ENCODE data around the gene TARBP1. TPM values are rescaled to one million over a fixed set of nuclear protein-coding genes. Genes with fewer than 3 reads are reported as not detected.

TARBP1 gene
- total and polyA plus RNA-seq, 12 donors = 9.2 to 79.7 (median 14.4) TPM

DNA sequence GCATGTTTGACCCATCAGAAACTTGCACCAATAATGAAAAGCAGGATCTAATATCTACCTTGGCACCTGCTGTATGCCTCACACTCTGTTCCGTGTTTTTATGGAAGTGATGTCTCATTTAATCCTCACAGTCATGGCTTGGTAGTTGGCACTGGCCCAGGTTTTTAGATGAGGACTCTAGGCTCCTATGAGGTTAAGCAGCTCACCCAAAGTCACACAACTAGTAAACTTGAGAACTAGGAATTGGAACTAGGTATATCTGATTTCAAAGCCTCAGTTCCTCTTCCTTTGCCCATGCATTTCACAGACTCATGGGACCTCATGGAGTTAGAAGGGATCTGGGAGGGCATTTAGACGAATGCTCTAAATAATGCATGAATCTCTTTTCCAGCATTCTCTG, 21.3 kb upstream of the TARBP1 start:
- Histone ChIP-seq H3K27me3 (no peaks in the 10 kb centered on the region), H3K36me3 (replicated peaks in 1 of 2) (no peaks in the 10 kb centered on the region), H3K4me3 (no peak overlapping the region), H3K9me3 (replicated peaks in 1 of 3) (no peaks in the 10 kb centered on the region), H3K4me1 (replicated peaks in 1 of 2) (peaks cover 10 to 16% of the 10 kb centered on the region in 2 donors), H3K27ac (peak overlapping the region in 3 of 5 donors; percentile 63 to 90 (median 88))
- intact Hi-C loops (cut with DNase I) = loop anchor here (10.0 kb wide), 1 partner anchor 95 kb away; no protein-coding TSS in a partner anchor
- DNase-seq = peak in 1 of 7 donors; percentile 41
- TF ChIP-seq, protein P1, sequence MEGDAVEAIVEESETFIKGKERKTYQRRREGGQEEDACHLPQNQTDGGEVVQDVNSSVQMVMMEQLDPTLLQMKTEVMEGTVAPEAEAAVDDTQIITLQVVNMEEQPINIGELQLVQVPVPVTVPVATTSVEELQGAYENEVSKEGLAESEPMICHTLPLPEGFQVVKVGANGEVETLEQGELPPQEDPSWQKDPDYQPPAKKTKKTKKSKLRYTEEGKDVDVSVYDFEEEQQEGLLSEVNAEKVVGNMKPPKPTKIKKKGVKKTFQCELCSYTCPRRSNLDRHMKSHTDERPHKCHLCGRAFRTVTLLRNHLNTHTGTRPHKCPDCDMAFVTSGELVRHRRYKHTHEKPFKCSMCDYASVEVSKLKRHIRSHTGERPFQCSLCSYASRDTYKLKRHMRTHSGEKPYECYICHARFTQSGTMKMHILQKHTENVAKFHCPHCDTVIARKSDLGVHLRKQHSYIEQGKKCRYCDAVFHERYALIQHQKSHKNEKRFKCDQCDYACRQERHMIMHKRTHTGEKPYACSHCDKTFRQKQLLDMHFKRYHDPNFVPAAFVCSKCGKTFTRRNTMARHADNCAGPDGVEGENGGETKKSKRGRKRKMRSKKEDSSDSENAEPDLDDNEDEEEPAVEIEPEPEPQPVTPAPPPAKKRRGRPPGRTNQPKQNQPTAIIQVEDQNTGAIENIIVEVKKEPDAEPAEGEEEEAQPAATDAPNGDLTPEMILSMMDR (IDR thresholded peaks at IDR 0.05) = no peak
- TF ChIP-seq POLR2A (IDR thresholded peaks at IDR 0.05) = no peak
- WGBS, 4 donors = 39 to 81% (median 52%) methylated on average over 2 of the region's 2 CpGs

DNA sequence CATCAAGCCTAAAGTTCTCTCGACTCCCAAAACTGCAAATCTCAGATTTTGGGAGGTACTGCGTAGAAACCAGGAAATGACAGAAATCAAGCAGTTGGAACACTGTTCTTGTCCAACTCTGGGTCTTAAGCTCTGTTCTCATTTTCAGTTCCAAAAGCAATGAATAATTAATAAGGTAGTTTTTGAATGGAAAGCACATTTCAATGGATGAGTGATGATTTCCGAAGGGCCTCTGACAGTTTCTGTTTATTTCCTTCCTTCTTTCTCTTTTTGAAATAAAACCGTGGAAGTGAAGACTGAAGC, 20.9 kb upstream of the TARBP1 start:
- no peaks in the 10 kb centered on the region for H3K27me3 ChIP-seq
- peak overlapping the region in 4 of 5 donors; percentile 34 to 90 (median 76) for H3K27ac ChIP-seq
- 55 to 72% (median 67%) methylated on average over 4 of the region's 4 CpGs for WGBS, 4 donors
- intact Hi-C loops (cut with DNase I) = loop anchor here (5.0 to 10.0 kb wide), 5 partner anchors 95 to 592 kb away; no protein-coding TSS in a partner anchor
- no peaks in the 10 kb centered on the region for H3K9me3 ChIP-seq (replicated peaks in 1 of 3)
- peaks cover 10 to 19% of the 10 kb centered on the region in 2 donors for H3K4me1 ChIP-seq (replicated peaks in 1 of 2)
- H3K36me3 ChIP-seq (replicated peaks in 1 of 2) = no peaks in the 10 kb centered on the region
- DNase-seq = no peak
- TF ChIP-seq, protein P1 (IDR thresholded peaks at IDR 0.05) = no peak
- no peak for TF ChIP-seq POLR2A (IDR thresholded peaks at IDR 0.05)
- no peak overlapping the region for H3K4me3 ChIP-seq

DNA sequence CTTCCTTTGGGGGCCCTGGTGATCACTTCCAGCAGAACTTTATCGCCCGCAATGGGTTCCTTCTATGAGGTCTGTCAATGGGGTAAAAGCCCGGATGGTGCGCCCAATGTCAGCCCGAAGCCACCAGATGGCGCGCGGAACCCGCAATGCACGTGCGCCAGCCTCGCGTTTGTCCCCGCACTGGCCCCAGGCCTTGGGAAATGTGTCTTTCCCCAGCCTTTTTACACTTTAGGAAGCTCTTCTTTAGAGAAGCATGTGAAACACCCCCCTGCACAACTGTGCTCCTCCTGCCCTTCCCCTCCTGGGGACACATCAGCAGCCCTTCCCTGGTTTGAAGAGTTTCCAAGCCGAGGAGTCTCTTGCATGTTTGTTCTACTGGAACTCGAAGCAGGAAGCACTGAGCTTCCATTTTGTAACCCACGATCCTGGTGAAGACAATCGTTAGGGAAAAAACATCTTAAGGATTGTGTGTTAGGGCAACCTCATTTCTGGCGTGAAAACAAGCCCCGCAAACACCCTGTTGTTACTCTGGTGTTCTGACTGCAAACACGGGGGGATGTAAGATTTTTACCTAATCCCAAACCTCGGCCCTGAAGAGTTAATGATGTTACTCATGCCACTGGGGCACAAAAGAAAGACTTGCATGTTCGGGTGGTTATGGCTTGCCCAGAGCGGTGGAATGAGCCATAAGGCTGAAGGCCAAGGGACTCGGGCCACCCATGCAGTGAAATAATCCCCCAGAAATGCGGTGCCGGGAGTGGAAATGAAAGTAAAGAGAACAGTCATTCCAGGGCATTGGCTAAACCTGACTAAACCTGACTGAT, 20.4 kb upstream of the TARBP1 start:
- DNase-seq = peak; percentile 87 to 97 (median 92)
- Histone ChIP-seq H3K27ac (peak overlapping the region in 4 of 5 donors; percentile 34 to 90 (median 76)), H3K4me3 (no peak overlapping the region), H3K27me3 (no peaks in the 10 kb centered on the region), H3K36me3 (replicated peaks in 1 of 2) (no peaks in the 10 kb centered on the region), H3K4me1 (replicated peaks in 1 of 2) (peaks cover 10 to 19% of the 10 kb centered on the region in 2 donors), H3K9me3 (replicated peaks in 1 of 3) (no peaks in the 10 kb centered on the region)
- TF ChIP-seq, protein P1 (IDR thresholded peaks at IDR 0.05) = peak; percentile 76 to 99 (median 97)
- peak in 1 of 2 donors; percentile 8 for TF ChIP-seq POLR2A (IDR thresholded peaks at IDR 0.05)
- intact Hi-C loops (cut with DNase I) = loop anchor here (5.0 to 10.0 kb wide), 4 partner anchors 225 to 593 kb away; no protein-coding TSS in a partner anchor
- WGBS, 4 donors = 24 to 32% (median 28%) methylated on average over 26 to 27 of the region's 27 CpGs

DNA sequence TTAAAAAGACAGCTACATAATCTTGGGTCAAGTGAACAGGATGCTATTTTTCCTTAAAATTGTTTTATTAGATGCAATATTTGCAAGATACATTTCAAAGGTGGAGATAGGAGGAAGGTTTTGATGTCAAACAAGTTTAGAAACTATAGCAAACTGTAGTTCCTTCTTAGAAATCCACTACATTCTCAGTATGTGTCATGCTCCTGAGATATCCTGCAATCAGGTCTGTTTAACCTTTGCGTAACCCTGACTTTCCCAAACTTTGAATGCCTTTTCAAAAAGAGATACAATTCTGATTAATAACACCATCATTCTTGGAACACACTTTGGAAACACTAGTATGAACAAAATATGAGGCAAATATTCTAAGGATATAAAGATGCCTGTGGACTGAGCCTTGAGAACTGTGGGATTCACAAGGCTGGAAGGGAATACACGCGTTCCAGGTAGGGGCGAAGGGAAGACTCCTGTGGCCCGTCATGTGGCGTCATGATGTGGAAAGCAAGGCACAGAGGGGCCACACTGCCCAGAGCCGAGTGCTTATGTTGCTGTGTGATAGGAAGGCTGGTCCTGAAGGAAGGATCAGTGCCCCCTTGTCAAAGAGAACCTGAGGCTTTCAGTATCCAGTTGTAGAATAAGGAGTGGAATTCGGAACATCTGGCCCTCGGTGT, 19.6 kb upstream of the TARBP1 start:
- peak in 1 of 7 donors; percentile 35 for DNase-seq
- Histone ChIP-seq H3K27me3 (no peaks in the 10 kb centered on the region), H3K27ac (peak overlapping the region in 2 of 5 donors; percentile 88 to 90), H3K9me3 (replicated peaks in 1 of 3) (no peaks in the 10 kb centered on the region), H3K36me3 (replicated peaks in 1 of 2) (no peaks in the 10 kb centered on the region), H3K4me3 (no peak overlapping the region), H3K4me1 (replicated peaks in 1 of 2) (peaks cover 10 to 19% of the 10 kb centered on the region in 2 donors)
- no peak for TF ChIP-seq POLR2A (IDR thresholded peaks at IDR 0.05)
- TF ChIP-seq, protein P1 (IDR thresholded peaks at IDR 0.05) = no peak
- 32 to 51% (median 40%) methylated on average over 9 of the region's 9 CpGs for WGBS, 4 donors
- intact Hi-C loops (cut with DNase I) = loop anchor here (5.0 to 10.0 kb wide), 4 partner anchors 226 to 594 kb away; no protein-coding TSS in a partner anchor

Measured in adrenal gland (tissue), 12 donors.